GM19468 (cell line): Measurements from ENCODE around the gene CPNE8.

ENCODE experiments used
- ATAC-seq: cut with Tn5 transposase; IDR thresholded peaks from one replicate; pipeline ENCODE4 v1.9.1; 2021; ENCODE audit warnings: mild to moderate bottlenecking, moderate library complexity, moderate number of reproducible peaks; ENCODE audit not compliant: unreplicated experiment; ENCODE audit errors: extremely low read depth

CPNE8 gene

GRCh38 chr12:38662829-38663228 lies 242.6 kb downstream of the CPNE8 start:
- no peak for ATAC-seq

- no peak for ATAC-seq
Observed at GRCh38 chr12:38653650-38654049, 251.7 kb downstream of the CPNE8 start.

- ATAC-seq, result no peak
Observed at GRCh38 chr12:38648813-38649212, 256.6 kb downstream of the CPNE8 start.

- no peak for ATAC-seq
Observed at GRCh38 chr12:38646146-38646545, 259.2 kb downstream of the CPNE8 start.

GRCh38 chr12:38639625-38640024 lies 265.8 kb downstream of the CPNE8 start:
- ATAC-seq, result no peak

- ATAC-seq, result no peak
Observed at GRCh38 chr12:38638401-38638800, 267.0 kb downstream of the CPNE8 start.

- ATAC-seq, result no peak
Observed at GRCh38 chr12:38633511-38633910, 271.9 kb downstream of the CPNE8 start.

GRCh38 chr12:38629064-38629463 lies 276.3 kb downstream of the CPNE8 start:
- ATAC-seq, result no peak

GRCh38 chr12:38628288-38628687 lies 277.1 kb downstream of the CPNE8 start:
- no peak for ATAC-seq

GRCh38 chr12:38625306-38625705 lies 280.1 kb downstream of the CPNE8 start:
- no peak for ATAC-seq

- ATAC-seq, result no peak
Observed at GRCh38 chr12:38614171-38614570, 291.2 kb downstream of the CPNE8 start.

- no peak for ATAC-seq
Observed at GRCh38 chr12:38610808-38611350, 294.5 kb downstream of the CPNE8 start.

- ATAC-seq, result no peak
Observed at GRCh38 chr12:38607295-38607694, 298.1 kb downstream of the CPNE8 start.
